Stimulated activated memory B cell treated with anti-CD40 and anti-IgM and Interleukin-4, amounts not matched to agents 10 μg/mL and 1 μg/mL and 100 μg/mL, for 72 hours (primary cell): ENCODE measurements around the gene PDK1.
"Not testable (repeated sequence)": the region's sequence is repeated elsewhere in the genome, so short reads cannot be mapped to it uniquely, and the experiment has no call there.

Source experiments
- ATAC-seq: fragments of 150-1000 bp; cut with Tn5 transposase; 2 replicates; pipeline ENCODE4 v1.10.0; 2021
- H3K27ac Mint-ChIP-seq: one replicate; pipeline ENCODE4 v1.8.0; 2022; ENCODE audit warnings: mild to moderate bottlenecking, mixed read lengths
- H3K27me3 Mint-ChIP-seq: one replicate; pipeline ENCODE4 v1.8.0; 2022; ENCODE audit warnings: mixed read lengths
- H3K36me3 Mint-ChIP-seq: one replicate; pipeline ENCODE4 v1.8.0; 2022; ENCODE audit warnings: mixed read lengths
- H3K4me1 Mint-ChIP-seq: one replicate; pipeline ENCODE4 v1.8.0; 2022; ENCODE audit warnings: mixed read lengths
- H3K4me3 Mint-ChIP-seq: one replicate; pipeline ENCODE4 v1.8.0; 2022; ENCODE audit warnings: mild to moderate bottlenecking, moderate library complexity, mixed read lengths
- H3K9me3 Mint-ChIP-seq: one replicate; pipeline ENCODE4 v1.8.0; 2022; ENCODE audit warnings: mixed read lengths

PDK1 gene

DNA sequence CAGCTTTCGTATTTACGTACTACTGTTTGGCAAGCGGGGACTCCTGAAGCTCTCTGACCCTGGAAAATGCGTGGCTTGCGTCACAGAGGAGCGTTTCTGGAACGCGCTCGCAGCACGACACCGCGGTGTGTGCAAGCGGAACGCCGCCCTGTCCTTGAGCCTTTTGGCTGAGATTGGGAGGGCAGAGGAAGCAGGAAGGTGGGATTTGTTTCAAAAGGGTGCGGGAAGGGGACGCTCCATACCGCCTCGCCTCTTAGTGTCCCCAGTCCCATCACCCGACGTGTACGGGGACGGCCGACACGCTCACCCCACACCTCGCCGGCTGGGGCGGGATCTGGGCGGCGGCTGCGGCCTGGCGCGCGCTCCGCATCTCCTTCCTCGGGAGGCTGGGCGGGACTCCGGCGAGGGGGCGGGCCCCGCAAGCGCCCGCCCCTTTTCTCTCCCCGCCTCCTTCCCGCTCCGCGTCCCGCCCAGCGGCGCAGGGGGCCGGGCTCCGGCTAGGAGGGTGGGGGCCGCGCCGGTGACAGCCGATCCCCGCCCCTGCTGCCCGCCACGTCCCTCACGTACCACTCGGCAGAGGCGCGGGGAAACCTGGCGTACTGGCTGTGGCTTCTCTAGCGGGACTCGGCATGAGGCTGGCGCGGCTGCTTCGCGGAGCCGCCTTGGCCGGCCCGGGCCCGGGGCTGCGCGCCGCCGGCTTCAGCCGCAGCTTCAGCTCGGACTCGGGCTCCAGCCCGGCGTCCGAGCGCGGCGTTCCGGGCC, at the start of gene PDK1:
PDK1 (plus strand) TSS at position 569 of the 762 bp plus-strand sequence; CDS start at position 630, 61 bp downstream.
- Mint-ChIP-seq H3K27ac (peak within 1 kb of the TSS; percentile 95), H3K9me3 (no peaks in the 10 kb centered on the region), H3K4me1 (peaks cover 41% of the 10 kb centered on the region), H3K36me3 (peaks cover 6% of the 10 kb centered on the region), H3K4me3 (peak within 1 kb of the TSS; percentile 99), H3K27me3 (no peaks in the 10 kb centered on the region)
- peak; percentile 98 for ATAC-seq

DNA sequence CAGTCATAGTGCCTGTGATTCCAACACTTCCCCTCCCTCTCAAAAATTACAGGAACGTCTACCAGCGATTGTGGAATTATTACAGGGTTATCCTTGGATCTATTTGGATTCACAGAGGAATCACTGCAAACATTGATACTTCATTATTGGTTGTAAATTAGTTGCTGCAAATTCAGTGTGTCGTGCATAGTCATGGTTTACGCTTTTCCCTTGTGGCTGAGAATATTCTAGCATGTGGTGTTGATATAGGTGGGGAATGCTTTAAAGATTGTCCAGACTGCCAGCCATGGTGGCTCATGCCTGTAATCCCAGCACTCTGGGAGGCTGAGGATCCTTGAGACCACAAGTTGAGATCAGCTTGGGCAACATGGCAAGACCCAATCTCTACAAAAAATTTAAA, 48.7 kb upstream of the PDK1 start:
- H3K27ac Mint-ChIP-seq: peak overlapping the region; percentile 15
- peaks cover 9% of the 10 kb centered on the region for H3K36me3 Mint-ChIP-seq
- no peak for ATAC-seq
- H3K4me3 Mint-ChIP-seq: no peak overlapping the region
- H3K9me3 Mint-ChIP-seq: no peaks in the 10 kb centered on the region
- H3K4me1 Mint-ChIP-seq: peaks cover 39% of the 10 kb centered on the region
- H3K27me3 Mint-ChIP-seq: no peaks in the 10 kb centered on the region

DNA sequence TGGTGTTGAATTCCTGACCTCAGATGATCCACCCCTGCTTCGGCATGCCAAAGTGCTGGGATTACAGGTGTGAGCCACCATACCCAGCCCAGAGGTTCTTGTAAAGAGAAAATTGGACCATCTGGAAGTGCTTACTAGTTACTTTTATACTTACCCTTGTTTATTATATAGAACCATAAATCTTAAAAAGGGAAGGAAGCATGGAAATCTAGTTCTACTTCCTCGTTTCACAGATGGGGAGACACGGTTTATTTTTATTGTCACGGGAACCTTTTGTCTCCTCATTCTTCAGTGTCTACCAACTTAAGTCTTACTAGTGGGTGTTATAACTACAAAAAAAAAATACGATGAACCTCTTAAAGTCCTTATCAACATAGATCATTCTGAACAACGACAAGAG, 45.8 kb upstream of the PDK1 start:
- peaks cover 57% of the 10 kb centered on the region for H3K4me1 Mint-ChIP-seq
- no peaks in the 10 kb centered on the region for H3K27me3 Mint-ChIP-seq
- H3K27ac Mint-ChIP-seq: no peak overlapping the region
- peaks cover 9% of the 10 kb centered on the region for H3K36me3 Mint-ChIP-seq
- H3K9me3 Mint-ChIP-seq: no peaks in the 10 kb centered on the region
- peak overlapping the region; percentile 50 for H3K4me3 Mint-ChIP-seq
- ATAC-seq: peak; percentile 41

DNA sequence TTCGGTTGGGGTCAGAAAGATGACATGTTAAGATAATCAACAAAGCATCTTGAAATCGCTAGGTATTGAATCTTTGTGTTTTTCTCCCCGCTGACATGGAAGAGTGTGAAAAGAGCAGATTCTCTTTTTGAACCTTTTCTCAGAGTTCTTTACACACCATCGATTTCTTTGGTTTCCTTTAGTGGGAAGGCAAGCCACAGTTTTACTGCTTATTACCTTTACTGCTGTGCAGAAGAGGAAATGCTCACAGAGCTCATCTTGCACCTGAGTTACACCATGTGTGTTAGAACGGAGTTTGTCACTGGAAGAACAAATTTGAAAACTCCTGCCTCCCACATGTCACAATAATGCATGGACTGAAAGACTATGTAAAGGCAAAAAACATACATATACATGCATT, 45.3 kb upstream of the PDK1 start:
- ATAC-seq: peak; percentile 66
- Mint-ChIP-seq H3K36me3 (peaks cover 9% of the 10 kb centered on the region), H3K27me3 (no peaks in the 10 kb centered on the region), H3K27ac (no peak overlapping the region), H3K4me3 (peak overlapping the region; percentile 50), H3K4me1 (peaks cover 57% of the 10 kb centered on the region), H3K9me3 (no peaks in the 10 kb centered on the region)

DNA sequence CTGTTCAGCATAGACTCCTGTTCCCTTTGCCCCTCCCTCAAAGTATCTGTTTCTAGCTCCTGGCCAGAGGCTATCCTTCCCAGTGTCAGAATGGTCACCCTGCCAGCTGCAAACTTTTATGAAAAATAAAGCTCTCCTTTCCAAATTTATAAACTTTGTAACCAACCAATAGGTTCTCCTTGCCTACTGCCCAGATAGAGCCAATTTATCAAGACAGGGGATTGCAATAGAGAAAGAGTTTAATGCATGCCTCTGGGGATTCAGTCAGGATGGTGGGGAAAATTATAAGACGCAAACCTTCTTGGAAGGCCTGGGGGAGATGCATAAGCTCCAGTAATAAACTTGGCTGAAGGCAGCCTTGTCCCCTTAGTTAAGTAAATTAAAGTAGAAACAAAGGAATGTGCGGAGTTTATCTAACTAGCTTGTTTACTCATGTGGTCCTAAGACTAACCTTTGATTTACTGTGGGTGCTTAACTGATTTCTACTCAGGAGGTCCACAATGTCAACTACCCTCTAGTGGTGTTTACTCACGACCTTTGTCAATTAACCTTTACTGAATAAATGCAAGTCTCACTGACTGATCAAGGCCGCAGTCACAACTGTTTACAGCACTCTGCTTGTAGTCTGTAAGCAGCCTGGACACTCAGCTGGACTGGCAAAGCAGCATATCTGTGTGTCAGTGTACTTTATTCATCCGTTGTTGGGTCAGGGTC, 42.9 kb upstream of the PDK1 start:
- H3K4me1 Mint-ChIP-seq: peaks cover 52% of the 10 kb centered on the region
- ATAC-seq: no peak
- no peak overlapping the region for H3K27ac Mint-ChIP-seq
- no peaks in the 10 kb centered on the region for H3K27me3 Mint-ChIP-seq
- H3K4me3 Mint-ChIP-seq: no peak overlapping the region
- peaks cover 1% of the 10 kb centered on the region for H3K36me3 Mint-ChIP-seq
- no peaks in the 10 kb centered on the region for H3K9me3 Mint-ChIP-seq

DNA sequence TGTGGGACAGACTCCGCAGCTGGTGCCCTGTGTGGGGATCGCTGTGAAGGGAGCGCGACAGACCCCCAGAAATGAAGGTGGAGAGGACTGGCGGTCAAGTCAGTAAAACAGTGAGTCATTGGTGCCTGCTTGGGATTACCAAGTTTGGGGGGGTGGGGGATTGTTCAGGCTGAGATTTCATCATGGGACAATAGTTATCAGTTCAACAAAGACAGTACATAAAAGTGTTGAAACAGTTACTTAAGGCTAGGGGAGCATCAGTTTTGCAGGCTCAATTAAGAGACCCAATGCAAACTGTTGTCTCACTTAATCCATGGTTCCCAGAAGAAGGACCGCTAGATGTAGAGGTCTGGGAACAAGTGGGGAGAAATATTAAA, 42.4 kb upstream of the PDK1 start:
- H3K4me3 Mint-ChIP-seq: no peak overlapping the region
- no peaks in the 10 kb centered on the region for H3K27me3 Mint-ChIP-seq
- H3K4me1 Mint-ChIP-seq: peaks cover 46% of the 10 kb centered on the region
- H3K27ac Mint-ChIP-seq: peak overlapping the region; percentile 53
- ATAC-seq: no peak
- no peaks in the 10 kb centered on the region for H3K9me3 Mint-ChIP-seq
- no peaks in the 10 kb centered on the region for H3K36me3 Mint-ChIP-seq

DNA sequence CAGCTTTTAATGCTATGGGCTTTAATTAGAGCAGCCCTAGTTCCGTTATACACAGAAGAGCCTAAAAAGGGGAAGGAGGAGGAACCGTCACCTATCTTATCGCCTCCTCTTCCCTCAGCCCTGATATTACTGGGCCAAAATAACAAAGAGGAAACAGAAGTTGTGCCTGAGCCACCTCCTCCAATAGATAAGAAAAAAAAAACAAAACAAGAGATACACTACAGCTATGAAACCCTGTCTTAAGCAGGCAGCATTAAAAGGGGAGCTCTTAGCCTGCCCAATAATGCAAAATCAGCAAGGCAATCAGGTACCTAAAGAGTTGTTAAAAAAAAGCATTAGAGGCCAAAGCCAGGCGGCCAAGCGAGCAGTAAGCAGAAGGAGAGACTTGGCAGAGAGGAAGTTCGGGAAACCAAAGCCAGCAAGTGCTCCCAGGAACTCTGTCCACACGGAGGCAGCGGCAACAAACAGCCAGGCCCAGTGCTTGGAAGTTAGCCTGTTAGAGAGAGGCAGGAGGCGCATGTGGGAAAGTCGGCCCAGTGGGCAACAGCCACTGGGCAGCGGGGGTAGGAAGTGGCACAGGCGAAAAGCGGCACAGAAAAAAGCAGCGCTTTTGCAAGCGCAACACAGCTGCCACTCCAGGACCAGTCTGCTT, 41.8 kb upstream of the PDK1 start:
- Mint-ChIP-seq H3K27ac (peak overlapping the region; percentile 53), H3K4me1 (peaks cover 41% of the 10 kb centered on the region), H3K4me3 (peak overlapping the region; percentile 4), H3K9me3 (peaks cover 2% of the 10 kb centered on the region), H3K27me3 (no peaks in the 10 kb centered on the region), H3K36me3 (peaks cover 2% of the 10 kb centered on the region)
- ATAC-seq: peak; percentile 68

DNA sequence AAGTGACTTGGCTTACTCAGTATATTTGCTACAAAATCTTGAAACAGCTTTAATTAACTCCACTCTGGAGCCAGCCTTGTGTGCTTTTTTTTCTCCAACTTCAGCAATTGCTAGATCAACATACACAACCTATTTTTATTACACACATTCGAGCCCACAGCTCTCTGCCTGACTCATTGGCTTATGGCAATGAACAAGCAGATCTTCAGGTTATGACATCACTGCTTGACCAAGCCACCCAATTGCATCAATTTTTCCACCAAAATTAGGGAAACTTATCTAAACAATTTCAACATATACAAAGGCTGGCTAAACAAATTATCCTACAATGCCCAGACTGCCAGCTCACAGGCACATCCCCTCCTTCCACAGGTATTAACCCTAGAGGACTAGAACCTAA, 39.6 kb upstream of the PDK1 start:
- ATAC-seq: no peak
- Mint-ChIP-seq H3K27ac (no peak overlapping the region), H3K4me1 (peaks cover 19% of the 10 kb centered on the region), H3K4me3 (no peak overlapping the region), H3K27me3 (no peaks in the 10 kb centered on the region), H3K9me3 (peaks cover 10% of the 10 kb centered on the region), H3K36me3 (peaks cover 21% of the 10 kb centered on the region)

DNA sequence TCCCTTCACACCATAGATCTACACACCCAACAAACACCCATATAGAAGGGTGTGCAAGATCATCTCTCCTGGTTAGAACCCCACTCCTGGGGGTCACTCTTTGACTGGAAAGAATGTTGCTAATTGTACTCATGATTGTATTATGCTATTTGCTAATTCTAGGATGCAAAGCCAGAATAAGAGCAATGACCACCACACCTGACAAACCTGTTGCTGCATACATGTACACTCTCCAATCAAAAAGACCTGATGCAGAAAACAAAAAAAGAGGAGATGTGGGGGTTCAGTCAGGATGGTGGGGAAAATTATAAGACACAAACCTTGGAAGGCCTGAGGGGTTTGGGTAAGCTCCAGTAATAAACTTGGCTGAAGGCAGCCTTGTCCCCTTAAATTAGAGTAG, 36.9 kb upstream of the PDK1 start:
- no peaks in the 10 kb centered on the region for H3K27me3 Mint-ChIP-seq
- H3K27ac Mint-ChIP-seq: no peak overlapping the region
- ATAC-seq: no peak
- H3K4me1 Mint-ChIP-seq: peaks cover 9% of the 10 kb centered on the region
- no peak overlapping the region for H3K4me3 Mint-ChIP-seq
- H3K9me3 Mint-ChIP-seq: peaks cover 10% of the 10 kb centered on the region
- H3K36me3 Mint-ChIP-seq: peaks cover 22% of the 10 kb centered on the region

DNA sequence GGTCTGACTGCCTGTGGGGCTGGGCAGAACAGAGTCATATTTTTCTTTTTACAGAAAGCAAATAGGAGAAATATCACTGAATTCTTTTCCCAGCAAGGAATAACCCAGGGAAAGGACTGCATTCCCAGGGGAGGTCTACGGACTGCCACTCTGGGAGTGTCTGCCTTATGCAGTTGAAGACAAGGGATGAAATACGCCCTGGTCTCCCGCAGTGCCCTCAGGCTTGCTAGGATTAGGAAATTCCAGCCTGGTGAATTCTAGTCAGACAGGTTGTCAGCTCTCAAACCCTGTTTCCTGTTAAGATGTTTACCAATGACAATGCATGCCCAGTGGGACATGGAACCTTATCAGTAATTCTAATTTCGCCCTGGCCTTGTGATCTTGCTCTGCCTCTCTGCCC, 30.3 kb upstream of the PDK1 start:
- Mint-ChIP-seq H3K4me1 (no peaks in the 10 kb centered on the region), H3K4me3 (no peak overlapping the region), H3K27me3 (no peaks in the 10 kb centered on the region), H3K36me3 (peaks cover 29% of the 10 kb centered on the region), H3K27ac (no peak overlapping the region), H3K9me3 (peaks cover 22% of the 10 kb centered on the region)
- no peak for ATAC-seq

DNA sequence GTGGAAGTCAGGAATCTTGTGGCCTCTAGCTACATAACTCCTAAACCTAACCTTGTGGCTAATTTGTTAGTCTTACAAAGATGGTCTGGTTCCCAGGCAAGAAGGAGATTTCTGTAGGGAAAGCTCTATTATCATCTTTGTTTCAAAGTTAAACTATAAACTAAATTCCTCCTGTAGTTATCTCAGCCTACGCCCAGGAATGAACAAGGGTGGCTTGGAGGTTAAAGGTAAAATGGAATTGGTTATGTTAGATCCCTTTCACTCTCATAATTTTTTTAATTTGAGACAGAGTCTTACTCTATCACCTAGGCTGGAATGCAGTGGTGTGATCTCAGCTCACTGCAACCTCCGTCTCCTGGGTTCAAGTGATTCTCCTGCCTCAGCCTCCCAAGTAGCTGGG, 24.6 kb upstream of the PDK1 start:
- peaks cover 22% of the 10 kb centered on the region for H3K9me3 Mint-ChIP-seq
- no peaks in the 10 kb centered on the region for H3K4me1 Mint-ChIP-seq
- ATAC-seq: no peak
- no peak overlapping the region for H3K27ac Mint-ChIP-seq
- H3K27me3 Mint-ChIP-seq: no peaks in the 10 kb centered on the region
- H3K4me3 Mint-ChIP-seq: no peak overlapping the region
- peaks cover 56% of the 10 kb centered on the region for H3K36me3 Mint-ChIP-seq

DNA sequence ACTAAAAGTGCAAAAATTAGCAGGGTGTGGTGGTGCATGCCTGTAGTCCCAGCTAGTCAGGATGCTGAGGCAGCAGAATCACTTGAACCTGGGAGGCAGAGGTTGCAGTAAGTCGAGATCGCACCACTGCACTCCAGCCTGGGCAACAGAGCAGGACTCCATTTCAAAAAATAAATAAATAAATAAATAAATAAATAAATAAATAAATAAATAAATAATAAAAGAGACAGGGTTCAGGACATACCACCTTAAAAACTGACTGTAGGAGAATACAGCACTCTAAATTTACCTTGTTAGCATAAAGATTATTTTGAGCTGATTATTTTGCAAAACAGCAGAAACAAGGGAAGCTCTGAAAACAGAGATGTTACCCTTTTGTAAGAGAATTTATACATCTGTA, 23.4 kb upstream of the PDK1 start:
- Mint-ChIP-seq H3K9me3 (peaks cover 22% of the 10 kb centered on the region), H3K36me3 (peaks cover 63% of the 10 kb centered on the region)
- H3K4me3 Mint-ChIP-seq, H3K27ac Mint-ChIP-seq, H3K27me3 Mint-ChIP-seq, ATAC-seq, H3K4me1 Mint-ChIP-seq: not testable (repeated sequence)

DNA sequence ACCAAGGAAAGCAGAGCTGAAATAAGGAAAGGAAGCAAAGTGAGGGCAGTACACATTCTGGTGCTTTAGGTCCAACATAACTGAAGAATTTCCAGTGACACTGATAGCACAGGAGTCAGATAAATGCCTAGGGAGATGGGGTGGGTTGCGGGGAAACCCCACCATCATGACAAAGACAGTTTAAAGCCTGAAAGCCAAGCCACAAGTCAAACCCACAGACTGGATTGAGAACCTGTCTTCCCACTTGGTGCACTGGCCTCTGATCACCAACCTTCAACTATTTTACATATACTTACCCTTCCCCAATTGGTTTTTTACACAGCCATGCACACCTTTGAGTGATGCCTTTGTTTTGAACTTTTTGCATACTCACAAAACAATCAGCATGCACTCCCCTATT, 22.2 kb upstream of the PDK1 start:
- no peaks in the 10 kb centered on the region for H3K4me1 Mint-ChIP-seq
- H3K36me3 Mint-ChIP-seq: peaks cover 63% of the 10 kb centered on the region

DNA sequence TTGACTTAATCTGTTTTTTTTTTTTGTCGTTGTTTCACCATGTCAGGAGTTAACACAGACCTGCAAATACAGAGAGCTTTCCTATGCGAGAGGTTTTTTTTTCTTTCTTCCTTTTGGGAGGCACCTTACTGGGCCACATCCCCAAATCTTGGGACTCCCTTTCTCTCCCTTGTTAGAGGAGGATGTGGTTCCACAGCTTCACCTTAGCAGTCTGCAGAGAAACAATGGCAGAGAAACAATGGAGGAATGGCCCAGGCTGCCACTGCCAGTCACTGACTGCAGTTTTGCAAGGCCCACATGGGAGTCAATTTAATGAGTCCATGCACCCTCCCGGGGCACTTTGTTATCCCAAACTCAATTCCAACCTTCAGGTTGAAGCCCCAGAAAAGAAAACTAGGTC, 20.8 kb upstream of the PDK1 start:
- H3K27ac Mint-ChIP-seq: no peak overlapping the region
- no peak overlapping the region for H3K4me3 Mint-ChIP-seq
- no peaks in the 10 kb centered on the region for H3K4me1 Mint-ChIP-seq
- peaks cover 54% of the 10 kb centered on the region for H3K36me3 Mint-ChIP-seq
- no peak for ATAC-seq
- no peaks in the 10 kb centered on the region for H3K27me3 Mint-ChIP-seq
- peaks cover 17% of the 10 kb centered on the region for H3K9me3 Mint-ChIP-seq

More for the DNA sequence above, 22.2 kb upstream of the PDK1 start:
- Mint-ChIP-seq H3K27me3 (no peaks in the 10 kb centered on the region), H3K27ac (no peak overlapping the region), H3K9me3 (peaks cover 22% of the 10 kb centered on the region), H3K4me3 (no peak overlapping the region)
- ATAC-seq: no peak

DNA sequence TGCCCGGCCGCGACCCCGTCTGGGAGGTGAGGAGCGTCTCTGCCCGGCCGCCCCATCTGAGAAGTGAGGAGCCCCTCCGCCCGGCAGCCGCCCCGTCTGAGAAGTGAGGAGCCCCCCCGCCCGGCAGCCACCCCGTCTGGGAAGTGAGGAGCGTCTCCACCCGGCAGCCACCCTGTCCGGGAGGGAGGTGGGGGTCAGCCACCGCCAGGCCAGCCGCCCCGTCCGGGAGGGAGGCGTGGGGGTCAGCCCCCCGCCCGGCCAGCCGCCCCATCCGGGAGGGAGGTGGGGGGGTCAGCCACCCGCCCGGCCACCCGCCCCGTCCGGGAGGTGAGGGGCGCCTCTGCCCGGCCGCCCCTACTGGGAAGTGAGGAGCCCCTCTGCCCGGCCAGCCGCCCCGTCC, 18.0 kb upstream of the PDK1 start:
- H3K27me3 Mint-ChIP-seq, H3K4me1 Mint-ChIP-seq, H3K27ac Mint-ChIP-seq, H3K4me3 Mint-ChIP-seq, ATAC-seq: not testable (repeated sequence)
- Mint-ChIP-seq H3K36me3 (peaks cover 46% of the 10 kb centered on the region), H3K9me3 (peaks cover 18% of the 10 kb centered on the region)

DNA sequence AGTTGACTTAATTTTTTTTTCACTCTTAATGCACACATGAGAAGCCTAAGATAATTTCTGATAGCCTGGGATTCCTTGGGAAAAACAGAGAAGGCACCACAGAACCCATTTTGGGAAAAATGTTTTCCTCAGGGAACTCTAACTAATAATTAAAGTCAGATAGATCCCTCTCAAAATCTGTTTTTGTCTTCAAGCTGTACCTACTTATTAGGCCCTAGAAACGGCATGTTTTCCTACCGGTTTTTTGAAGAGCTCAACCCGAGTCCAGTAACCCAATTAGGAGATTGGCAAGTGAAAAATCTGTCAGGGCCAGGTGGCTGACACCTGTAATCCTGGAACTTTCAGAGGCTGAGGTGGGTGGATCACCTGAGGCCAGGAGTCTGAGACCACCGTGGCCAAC, 16.1 kb upstream of the PDK1 start:
- Mint-ChIP-seq H3K27me3 (no peaks in the 10 kb centered on the region), H3K36me3 (peaks cover 47% of the 10 kb centered on the region), H3K4me1 (no peaks in the 10 kb centered on the region), H3K4me3 (no peak overlapping the region), H3K9me3 (peaks cover 17% of the 10 kb centered on the region), H3K27ac (no peak overlapping the region)
- ATAC-seq: no peak
